H1 (cell line): ENCODE data around the gene SERPING1. TPM values are rescaled to one million over a fixed set of nuclear protein-coding genes. Genes with fewer than 3 reads are reported as not detected.

Experiments
- CTCF ChIA-PET: fragments of 300-600 bp; sonication (Branson Sonifier 250); formaldehyde crosslinking; loops from one replicate; lab custom pipeline; 2021; ENCODE audit not compliant: partially characterized antibody; lab: Charles Lee
- POLR2A ChIA-PET: fragments of 300-600 bp; sonication (Branson Sonifier 250); formaldehyde crosslinking; loops from one replicate; lab custom pipeline; 2021; ENCODE audit warnings: inconsistent platforms; ENCODE audit not compliant: partially characterized antibody; lab: Charles Lee
- DNase-seq, 2 experiments: peaks; one replicate each; pipeline versions ENCODE4 v3.0.0 to v3.0.0-alpha.2; 2010 to 2022; ENCODE audit warnings: low spot score in 2 of 2, low read depth in 1 of 2, mixed read lengths in 1 of 2
- FAIRE-seq: peaks from 2 replicates; lab custom pipeline; 2011; peaks lifted over from hg19 to GRCh38; lab: Jason Lieb, UNC
- H2AFZ ChIP-seq: 2 replicates; pipeline ENCODE4 v1.8.1; 2012; ENCODE audit warnings: low read length, inconsistent platforms
- H2AK5ac ChIP-seq: 2 replicates; pipeline ENCODE4 v1.6.1; 2013; ENCODE audit warnings: low read depth, low read length
- H2BK120ac ChIP-seq: replicated peaks from 2 replicates; pipeline ENCODE3; 2013; ENCODE audit warnings: low read depth, low read length, inconsistent platforms
- H2BK12ac ChIP-seq: 2 replicates; pipeline ENCODE4 v1.6.1; 2013; ENCODE audit warnings: low read depth, low read length
- H2BK15ac ChIP-seq: 2 replicates; pipeline ENCODE4 v1.6.1; 2013; ENCODE audit warnings: low read length
- H2BK20ac ChIP-seq: 2 replicates; pipeline ENCODE4 v1.6.1; 2013; ENCODE audit warnings: low read length
- H2BK5ac ChIP-seq: 2 replicates; pipeline ENCODE4 v1.6.1; 2013; ENCODE audit warnings: low read depth, low read length
- H3K14ac ChIP-seq: 2 replicates; pipeline ENCODE4 v1.6.1; 2013; ENCODE audit warnings: inconsistent platforms; ENCODE audit not compliant: insufficient read length
- H3K18ac ChIP-seq: 2 replicates; pipeline ENCODE4 v1.6.1; 2013; ENCODE audit warnings: low read length; ENCODE audit errors: extremely low read depth
- H3K23ac ChIP-seq: 2 replicates; pipeline ENCODE4 v1.6.1; 2013; ENCODE audit warnings: inconsistent platforms; ENCODE audit not compliant: insufficient read length
- H3K23me2 ChIP-seq: 2 replicates; pipeline ENCODE4 v1.6.1; 2013; ENCODE audit warnings: low read depth, low read length
- H3K27ac ChIP-seq: 2 replicates; pipeline ENCODE4 v1.6.1; 2011; ENCODE audit warnings: low read depth, low read length, inconsistent platforms
- H3K27me3 ChIP-seq, 4 experiments: replicated peaks in 1 of 4; 1 replicate in 1 of 4; 2 replicates in 3 of 4; pipeline versions ENCODE4 v1.6.1 to v1.8.1; 2011 to 2013; ENCODE audit warnings: low read length in 3 of 4, mild to moderate bottlenecking in 3 of 4, inconsistent platforms in 2 of 4, mixed read lengths in 2 of 4, moderate library complexity in 1 of 4; ENCODE audit not compliant: control insufficient read depth in 3 of 4, insufficient read depth in 3 of 4; ENCODE audit errors: extremely low read depth in 1 of 4
- H3K36me3 ChIP-seq, 4 experiments: 2 replicates each; pipeline versions ENCODE4 v1.6.1 to v1.8.1; 2011 to 2013; ENCODE audit warnings: mild to moderate bottlenecking in 4 of 4, low read length in 3 of 4, moderate library complexity in 2 of 4, control low read depth in 1 of 4, inconsistent platforms in 1 of 4; ENCODE audit not compliant: insufficient read depth in 4 of 4, control insufficient read depth in 2 of 4
- H3K4ac ChIP-seq: replicated peaks from 2 replicates; pipeline ENCODE3; 2013; ENCODE audit warnings: low read length, low read depth, mixed read lengths, inconsistent platforms; ENCODE audit not compliant: insufficient read length
- H3K4me1 ChIP-seq, 4 experiments: replicated peaks in 1 of 4; 1 replicate in 1 of 4; 2 replicates in 3 of 4; pipeline versions ENCODE4 v1.6.1 to v1.8.1; 2011 to 2013; ENCODE audit warnings: low read length in 3 of 4, inconsistent platforms in 2 of 4, mixed read lengths in 1 of 4; ENCODE audit not compliant: insufficient read depth in 4 of 4, control insufficient read depth in 3 of 4
- H3K4me2 ChIP-seq, 2 experiments: 2 replicates each; pipeline versions ENCODE4 v1.6.1 to v1.8.1; 2011 to 2013; ENCODE audit warnings: low read depth in 2 of 2, low read length in 2 of 2, control low read depth in 1 of 2, inconsistent platforms in 1 of 2, mild to moderate bottlenecking in 1 of 2; ENCODE audit not compliant: insufficient read depth in 1 of 2
- H3K4me3 ChIP-seq, 4 experiments: fragments of 200-600, 300-600 bp in 1 of 4; sonication (generic), shearing (Covaris generic), sonication (Bioruptor Twin) in 1 of 4; 2 replicates each; pipeline versions ENCODE4 v1.5.1 to v1.8.1; 2011 to 2016; ENCODE audit warnings: low read length in 4 of 4, low read depth in 3 of 4, control low read depth in 2 of 4, inconsistent platforms in 2 of 4, mild to moderate bottlenecking in 2 of 4, mixed read lengths in 1 of 4, moderate library complexity in 1 of 4; ENCODE audit not compliant: insufficient read depth in 2 of 4; ENCODE audit errors: extremely low read depth in 1 of 4
- H3K56ac ChIP-seq: replicated peaks from 2 replicates; pipeline ENCODE3; 2013; ENCODE audit warnings: low read depth, mild to moderate bottlenecking, mixed read lengths, low read length, inconsistent platforms; ENCODE audit not compliant: insufficient read length
- H3K79me1 ChIP-seq: 2 replicates; pipeline ENCODE4 v1.6.1; 2013; ENCODE audit warnings: low read depth, low read length, control low read depth
- H3K79me2 ChIP-seq, 2 experiments: 2 replicates each; pipeline versions ENCODE4 v1.6.1 to v1.8.1; 2012 to 2013; ENCODE audit warnings: low read length in 2 of 2, mild to moderate bottlenecking in 2 of 2, inconsistent platforms in 1 of 2; ENCODE audit not compliant: insufficient read depth in 2 of 2, control insufficient read depth in 1 of 2
- H3K9ac ChIP-seq, 4 experiments: replicated peaks in 1 of 4; 1 replicate in 1 of 4; 2 replicates in 3 of 4; pipeline versions ENCODE4 v1.6.1 to v1.8.1; 2011 to 2013; ENCODE audit warnings: low read depth in 3 of 4, low read length in 3 of 4, control low read depth in 2 of 4, mild to moderate bottlenecking in 2 of 4, moderate library complexity in 2 of 4, inconsistent platforms in 1 of 4; ENCODE audit errors: extremely low read depth in 1 of 4
- H3K9me3 ChIP-seq, 2 experiments: 2 replicates each; pipeline versions ENCODE4 v1.6.1 to v1.8.1; 2012 to 2013; ENCODE audit warnings: mild to moderate bottlenecking in 2 of 2, moderate library complexity in 2 of 2, control low read depth in 1 of 2, inconsistent platforms in 1 of 2, low read depth in 1 of 2, low read length in 1 of 2, mixed read lengths in 1 of 2; ENCODE audit not compliant: insufficient read depth in 2 of 2
- H4K20me1 ChIP-seq, 2 experiments: replicated peaks in 1 of 2; 2 replicates each; pipeline versions ENCODE3 to v1.8.1; 2011 to 2013; ENCODE audit warnings: inconsistent platforms in 2 of 2, low read length in 2 of 2, mild to moderate bottlenecking in 1 of 2; ENCODE audit not compliant: insufficient read depth in 2 of 2, control insufficient read depth in 1 of 2
- H4K5ac ChIP-seq: 2 replicates; pipeline ENCODE4 v1.6.1; 2013; ENCODE audit warnings: low read length, low read depth, mixed read lengths, inconsistent platforms; ENCODE audit not compliant: insufficient read length
- H4K8ac ChIP-seq: 2 replicates; pipeline ENCODE4 v1.8.0; 2013; ENCODE audit warnings: mild to moderate bottlenecking, moderate library complexity, low read length, inconsistent platforms; ENCODE audit not compliant: insufficient read depth; ENCODE audit errors: extremely low read depth
- H4K91ac ChIP-seq: replicated peaks from 2 replicates; pipeline ENCODE3; 2013; ENCODE audit warnings: low read length, mixed read lengths, inconsistent platforms; ENCODE audit not compliant: insufficient read length
- WGBS, 2 experiments: shearing (Covaris generic) in 1 of 2; methylation state at CpG; one replicate each; pipeline versions ENCODE4 v1.1.6 to v1.1.7; 2013 to 2015; ENCODE audit warnings: low lambda C conversion rate in 2 of 2, mixed read lengths in 2 of 2, inconsistent platforms in 1 of 2, low coverage in 1 of 2, missing lambda C conversion rate in 1 of 2; ENCODE audit not compliant: insufficient replicate concordance in 2 of 2, insufficient coverage in 1 of 2, insufficient read length in 1 of 2; ENCODE audit errors: extremely low coverage in 1 of 2, missing lambda C conversion rate in 1 of 2; 5-methylcytosine and 5-hydroxymethylcytosine counted together
- polyA plus RNA-seq, 7 experiments: library from polyadenylated mRNA; depleted of rRNA in 3 of 7; stranded (reverse) in 5 of 7; unstranded in 2 of 7; fragments of >200 nt in 5 of 7; fragments of 200-250 nt in 2 of 7; gene quantifications; 1 replicate in 5 of 7; 2 replicates in 1 of 7; 4 replicates in 1 of 7; pipeline versions ENCODE4 v1.2.1 to v1.2.3, GENCODE V29; 2011 to 2013; ENCODE audit warnings: missing spikeins in 2 of 7, mixed read lengths in 2 of 7
- total RNA-seq: library from RNA; stranded (reverse); fragmentation: NEBNext Ultra II Directional; extraction: Animal tissue kit (Norgen Biotek cat#: 25700); gene quantifications from 2 replicates; pipeline ENCODE4 v1.2.1, GENCODE V29; 2021

SERPING1 gene
- total and polyA plus RNA-seq, 2 of the 8 experiments (the other 6 are each of a cell fraction or from before 2014, with no cell fraction given), result 50.9 to 54.8 TPM

DNA sequence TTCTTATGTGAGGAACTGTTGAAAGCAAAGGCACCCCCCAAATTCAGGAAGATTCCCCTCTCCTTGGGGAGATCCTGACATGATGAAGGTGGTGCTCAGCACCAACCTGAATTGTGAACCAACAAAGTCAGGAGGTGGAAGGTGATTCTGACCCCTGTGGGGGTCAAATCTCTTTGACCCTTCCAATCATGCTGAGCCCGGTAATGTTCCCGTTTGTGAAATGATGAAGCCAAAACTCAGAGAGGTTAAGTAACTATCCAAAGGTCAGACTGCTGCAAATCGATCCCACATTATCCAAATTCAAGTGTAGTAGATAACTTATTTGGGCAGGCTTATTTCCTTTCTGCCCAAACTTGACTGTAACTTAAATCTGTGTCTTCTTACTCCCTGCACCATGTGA is 19.1 kb downstream of the SERPING1 start:
- Histone ChIP-seq H2BK20ac (no peak overlapping the region), H3K79me2 (no peaks in the 10 kb centered on the region), H4K8ac (no peak overlapping the region), H3K4ac (no peak overlapping the region), H3K14ac (no peak overlapping the region), H3K23ac (no peak overlapping the region), H3K56ac (no peak overlapping the region), H3K36me3 (peaks cover 0 to 23% (median 6%) of the 10 kb centered on the region in 4 experiments; a peak in 7 of 8 replicates), H2BK15ac (no peak overlapping the region), H2AFZ (no peak overlapping the region), H2BK12ac (no peak overlapping the region), H2BK5ac (no peak overlapping the region), H3K79me1 (no peaks in the 10 kb centered on the region), H3K9ac (no peak overlapping the region), H2BK120ac (no peak overlapping the region), H4K91ac (no peak overlapping the region), H3K27ac (no peak overlapping the region), H3K9me3 (peaks cover 5 to 10% of the 10 kb centered on the region in 2 experiments; a peak in 3 of 4 replicates), H3K4me2 (no peak overlapping the region), H3K18ac (no peak overlapping the region), H4K5ac (no peak overlapping the region), H2AK5ac (no peak overlapping the region), H3K4me3 (no peak overlapping the region), H4K20me1 (no peaks in the 10 kb centered on the region), H3K23me2 (no peaks in the 10 kb centered on the region), H3K4me1 (no peaks in the 10 kb centered on the region), H3K27me3 (no peaks in the 10 kb centered on the region)
- ChIA-PET POLR2A (interaction anchor here (1.5 to 51.1 kb wide), 3 partner anchors 9 to 43 kb away, joined by 4 to 1546 read pairs (median 5); partner anchors contain the start of genes CLP1 and YPEL4), CTCF (interaction anchor here (1.0 to 12.6 kb wide), 5 partner anchors 19 to 87 kb away, joined by 3 to 129 read pairs (median 4); partner anchors contain the start of gene SERPING1)
- 97% methylated on average over 3 of the region's 3 CpGs; no CpG with 5 or more reads in 1 of the 2 experiments for WGBS, 2 experiments
- FAIRE-seq (no peak), DNase-seq (no peak)
